SK-N-MC (cell line): ENCODE measurements around the gene ACTG1.

Experiments
- EZH2 ChIP-seq: fragments of 200-600 bp; sonication (generic); IDR thresholded peaks from one replicate; pipeline ENCODE4 v1.6.1; 2017; ENCODE audit warnings: antibody characterized with exemption
- FOXP2 ChIP-seq: optimal IDR thresholded peaks from 2 replicates; pipeline ENCODE3; 2011; ENCODE audit warnings: mild to moderate bottlenecking, moderate library complexity; ENCODE audit not compliant: insufficient read depth; ENCODE audit errors: extremely low read length, control extremely low read depth
- POLR2AphosphoS5 ChIP-seq: IDR thresholded peaks from 2 replicates; pipeline ENCODE4 v1.6.1; 2012; ENCODE audit warnings: mild to moderate bottlenecking, low read depth, low read length, borderline replicate concordance

- TF ChIP-seq POLR2AphosphoS5: no peak
- TF ChIP-seq EZH2: no peak
- TF ChIP-seq FOXP2: no peak
Observed at GRCh38 chr17:81479175-81480071, 33.2 kb downstream of the ACTG1 start.
